CD4-positive, CD25-positive, alpha-beta regulatory T cell (primary cell): ENCODE results near the gene TMEM107. TPM values are rescaled to one million over a fixed set of nuclear protein-coding genes. Genes with fewer than 3 reads are reported as not detected.

ENCODE experiments used
- polyA plus RNA-seq, 4 donors: library from polyadenylated mRNA; unstranded; fragments of 300-500 nt; fragmentation: Illumina TruSeq; gene quantifications; one replicate each; pipeline ENCODE4 v1.2.3, GENCODE V29; 2021
- total RNA-seq: library from RNA; stranded (reverse); gene quantifications from one replicate; pipeline ENCODE4 v1.2.3, GENCODE V29; 2022

TMEM107 gene
- total and polyA plus RNA-seq, 5 donors from 2014 or later, result 20.6 to 38.9 (median 29.6) TPM

Other genes starting within 250 kb of the TMEM107 start
- 8.0 TPM for gene KCNAB3, start 246.5 kb downstream of the TMEM107 start, total RNA-seq
- gene KCNAB3, start 246.5 kb downstream of the TMEM107 start, polyA plus RNA-seq, result under 1 TPM in 3 of 4 donors, not detected in 1; 0.06 to 0.33 (median 0.08) TPM
- 114 TPM for gene TRAPPC1, start 244.4 kb downstream of the TMEM107 start, total RNA-seq
- gene TRAPPC1, start 244.4 kb downstream of the TMEM107 start, polyA plus RNA-seq, result 100 to 1,000 TPM; 218 to 297 (median 243) TPM
- 40.9 TPM for gene CNTROB, start 244.2 kb downstream of the TMEM107 start, total RNA-seq
- 10 to 100 TPM in 1 of 4 donors, 1 to 10 TPM in 3; 5.0 to 12.3 (median 7.1) TPM for gene CNTROB, start 244.2 kb downstream of the TMEM107 start, polyA plus RNA-seq
- not detected for gene GUCY2D, start 173.8 kb downstream of the TMEM107 start, total RNA-seq
- gene GUCY2D, start 173.8 kb downstream of the TMEM107 start, polyA plus RNA-seq, result under 1 TPM in 1 of 4 donors, not detected in 3; 0.23 TPM
- gene ALOX15B, start 137.3 kb downstream of the TMEM107 start, total RNA-seq, result not detected
- not detected for gene ALOX15B, start 137.3 kb downstream of the TMEM107 start, polyA plus RNA-seq
- not detected for gene ALOX12B, start 88.7 kb downstream of the TMEM107 start, total RNA-seq
- gene ALOX12B, start 88.7 kb downstream of the TMEM107 start, polyA plus RNA-seq, result under 1 TPM in 3 of 4 donors, not detected in 1; 0.53 to 0.68 (median 0.67) TPM
- gene ALOXE3, start 57.9 kb downstream of the TMEM107 start, total RNA-seq, result 0.15 TPM
- under 1 TPM in 3 of 4 donors, not detected in 1; 0.18 to 0.51 (median 0.42) TPM for gene ALOXE3, start 57.9 kb downstream of the TMEM107 start, polyA plus RNA-seq
- not detected for gene HES7, start 52.3 kb downstream of the TMEM107 start, total RNA-seq
- not detected for gene HES7, start 52.3 kb downstream of the TMEM107 start, polyA plus RNA-seq
- 1,740 TPM for gene PER1, start 24.0 kb downstream of the TMEM107 start, total RNA-seq
- gene PER1, start 24.0 kb downstream of the TMEM107 start, polyA plus RNA-seq, result 1 to 10 TPM; 4.8 to 7.7 (median 6.2) TPM
- gene VAMP2, start 13.4 kb downstream of the TMEM107 start, total RNA-seq, result 205 TPM
- gene VAMP2, start 13.4 kb downstream of the TMEM107 start, polyA plus RNA-seq, result 10 to 100 TPM; 42.7 to 60.4 (median 59.3) TPM
- gene BORCS6, start 13.8 kb upstream of the TMEM107 start, total RNA-seq, result 10.1 TPM
- gene BORCS6, start 13.8 kb upstream of the TMEM107 start, polyA plus RNA-seq, result 10 to 100 TPM; 23.6 to 29.9 (median 25.4) TPM
- gene AURKB, start 34.2 kb upstream of the TMEM107 start, total RNA-seq, result 3.7 TPM
- gene AURKB, start 34.2 kb upstream of the TMEM107 start, polyA plus RNA-seq, result 1 to 10 TPM; 1.5 to 5.3 (median 3.4) TPM
- 265 TPM for gene CTC1, start 71.7 kb upstream of the TMEM107 start, total RNA-seq
- 10 to 100 TPM; 20.2 to 32.4 (median 24.1) TPM for gene CTC1, start 71.7 kb upstream of the TMEM107 start, polyA plus RNA-seq
- 13.9 TPM for gene PFAS, start 72.9 kb upstream of the TMEM107 start, total RNA-seq
- gene PFAS, start 72.9 kb upstream of the TMEM107 start, polyA plus RNA-seq, result 10 to 100 TPM in 3 of 4 donors, 1 to 10 TPM in 1; 7.4 to 12.7 (median 11.2) TPM
- 40.0 TPM for gene RANGRF, start 112.3 kb upstream of the TMEM107 start, total RNA-seq
- 100 to 1,000 TPM in 2 of 4 donors, 10 to 100 TPM in 2; 87.6 to 131 (median 99.0) TPM for gene RANGRF, start 112.3 kb upstream of the TMEM107 start, polyA plus RNA-seq
- gene SLC25A35, start 119.0 kb upstream of the TMEM107 start, total RNA-seq, result 13.7 TPM
- 1 to 10 TPM in 3 of 4 donors, under 1 TPM in 1; 0.64 to 2.7 (median 1.7) TPM for gene SLC25A35, start 119.0 kb upstream of the TMEM107 start, polyA plus RNA-seq
- not detected for gene ARHGEF15, start 133.9 kb upstream of the TMEM107 start, total RNA-seq
- gene ARHGEF15, start 133.9 kb upstream of the TMEM107 start, polyA plus RNA-seq, result not detected
- gene ODF4, start 163.5 kb upstream of the TMEM107 start, total RNA-seq, result not detected
- not detected for gene ODF4, start 163.5 kb upstream of the TMEM107 start, polyA plus RNA-seq
- gene RPL26, start 206.8 kb upstream of the TMEM107 start, total RNA-seq, result 2,192 TPM
- 1,000 to 10,000 TPM; 1,483 to 1,963 (median 1,650) TPM for gene RPL26, start 206.8 kb upstream of the TMEM107 start, polyA plus RNA-seq
- gene RNF222, start 221.4 kb upstream of the TMEM107 start, total RNA-seq, result 0.81 TPM
- gene RNF222, start 221.4 kb upstream of the TMEM107 start, polyA plus RNA-seq, result under 1 TPM in 2 of 4 donors, not detected in 2; 0.19 to 0.27 TPM